ENCODE results near the gene IL6R.

The IL6R gene

DNA sequence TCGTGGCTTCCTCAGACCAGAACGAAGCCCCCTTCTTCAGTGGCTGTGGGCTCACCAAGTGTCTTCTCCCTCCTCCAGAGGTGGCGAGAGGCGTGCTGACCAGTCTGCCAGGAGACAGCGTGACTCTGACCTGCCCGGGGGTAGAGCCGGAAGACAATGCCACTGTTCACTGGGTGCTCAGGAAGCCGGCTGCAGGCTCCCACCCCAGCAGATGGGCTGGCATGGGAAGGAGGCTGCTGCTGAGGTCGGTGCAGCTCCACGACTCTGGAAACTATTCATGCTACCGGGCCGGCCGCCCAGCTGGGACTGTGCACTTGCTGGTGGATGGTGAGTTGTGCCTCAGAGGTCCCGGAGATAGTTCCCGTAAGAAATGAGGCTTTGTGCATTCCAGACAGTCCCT is 24.0 kb downstream of the IL6R start:
- Mint-ChIP-seq H3K4me1 (ENCODE audit: low read depth) (peaks cover 72% of the 10 kb centered on the region), H3K27me3 (no peaks in the 10 kb centered on the region), H3K4me3 (no peak overlapping the region), H3K27ac (peak overlapping the region; percentile 26), H3K36me3 (ENCODE audit: low read depth) (peaks cover 25% of the 10 kb centered on the region), H3K9me3 (no peaks in the 10 kb centered on the region)
- no peak for DNase-seq

GRCh38 chr1:154429841-154430611 is 24.9 kb downstream of the IL6R start:
- Mint-ChIP-seq H3K4me3 (no peak overlapping the region), H3K36me3 (ENCODE audit: low read depth) (peaks cover 34% of the 10 kb centered on the region), H3K9me3 (no peaks in the 10 kb centered on the region), H3K27me3 (no peaks in the 10 kb centered on the region), H3K4me1 (ENCODE audit: low read depth) (peaks cover 66% of the 10 kb centered on the region), H3K27ac (peak overlapping the region; percentile 74)
- no peak for DNase-seq

DNA sequence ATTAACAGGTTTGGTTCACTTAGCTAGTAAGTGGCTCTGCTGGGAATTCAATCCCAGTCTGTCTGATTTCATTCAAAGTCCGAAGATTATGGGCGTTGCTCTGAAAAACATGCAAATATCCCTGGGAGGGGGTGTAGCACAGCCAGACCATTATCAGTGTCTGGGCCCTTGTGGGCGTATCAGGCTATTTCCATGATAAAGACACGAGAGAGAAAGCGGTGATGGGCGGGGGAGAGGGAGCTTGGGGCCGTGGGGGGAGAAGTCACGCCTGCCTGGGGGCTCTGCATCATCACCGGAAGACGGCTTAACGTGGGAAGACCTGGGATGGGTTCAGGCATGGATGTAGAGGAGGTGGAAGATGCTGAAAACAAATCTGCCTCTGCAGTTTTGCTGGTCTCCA is 25.8 kb downstream of the IL6R start:
- Mint-ChIP-seq H3K4me1 (ENCODE audit: low read depth) (peaks cover 62% of the 10 kb centered on the region), H3K9me3 (no peaks in the 10 kb centered on the region), H3K27ac (peak overlapping the region; percentile 74), H3K36me3 (ENCODE audit: low read depth) (peaks cover 40% of the 10 kb centered on the region), H3K4me3 (no peak overlapping the region), H3K27me3 (no peaks in the 10 kb centered on the region)
- no peak for DNase-seq

DNA sequence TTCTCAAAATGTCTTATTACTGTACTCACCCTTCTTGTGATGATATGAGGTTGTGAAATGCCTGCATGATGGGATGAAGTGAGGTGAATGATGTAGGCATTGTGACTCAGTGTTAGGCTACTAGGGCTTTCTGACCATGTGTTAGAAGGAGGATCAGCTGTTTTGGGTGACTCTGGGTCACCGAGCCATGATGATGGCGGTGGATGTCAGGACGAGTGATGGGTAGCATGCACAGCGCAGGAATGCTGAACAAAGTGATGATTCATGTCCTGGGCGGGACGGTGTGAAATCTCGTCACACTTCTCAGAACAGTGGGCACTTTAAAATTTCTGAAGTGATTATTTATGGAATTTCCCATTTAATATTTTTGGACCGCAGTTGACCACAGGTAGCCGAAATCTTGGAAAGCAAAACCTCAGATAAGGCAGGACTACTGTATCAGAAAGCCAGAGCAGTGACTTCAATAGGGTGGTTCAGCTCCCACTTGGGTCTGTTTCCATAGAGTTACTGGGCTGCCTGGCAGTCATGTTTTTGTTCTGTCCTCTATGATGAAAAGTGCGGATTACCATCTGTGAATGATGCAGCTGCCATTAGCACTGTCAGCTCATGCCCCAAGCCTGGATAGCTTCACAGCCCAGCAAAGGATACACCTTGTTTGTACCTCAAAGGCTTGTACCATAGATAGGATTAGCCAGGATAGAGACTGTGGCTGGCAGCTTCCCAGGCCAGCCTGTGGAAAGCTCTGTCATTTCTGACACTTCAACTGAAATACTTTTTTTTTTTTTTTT is 26.6 kb downstream of the IL6R start:
- Mint-ChIP-seq H3K4me3 (peak overlapping the region; percentile 15), H3K4me1 (ENCODE audit: low read depth) (peaks cover 60% of the 10 kb centered on the region)

GRCh38 chr1:154433161-154433764 is 28.1 kb downstream of the IL6R start:
- Mint-ChIP-seq H3K4me1 (ENCODE audit: low read depth) (peaks cover 54% of the 10 kb centered on the region), H3K27ac (peak overlapping the region; percentile 91), H3K27me3 (no peaks in the 10 kb centered on the region), H3K36me3 (ENCODE audit: low read depth) (peaks cover 54% of the 10 kb centered on the region), H3K9me3 (no peaks in the 10 kb centered on the region), H3K4me3 (no peak overlapping the region)
- peak; percentile 54 for DNase-seq

More for the DNA sequence above, 26.6 kb downstream of the IL6R start:
- DNase-seq, result peak; percentile 74
- Mint-ChIP-seq H3K9me3 (no peaks in the 10 kb centered on the region), H3K27me3 (no peaks in the 10 kb centered on the region), H3K36me3 (ENCODE audit: low read depth) (peaks cover 46% of the 10 kb centered on the region), H3K27ac (peak overlapping the region; percentile 91)

GRCh38 chr1:154434346-154435085 is 29.4 kb downstream of the IL6R start:
- peak overlapping the region; percentile 66 for H3K27ac Mint-ChIP-seq
- no peak overlapping the region for H3K4me3 Mint-ChIP-seq
- no peak for DNase-seq
- H3K4me1 Mint-ChIP-seq (ENCODE audit: low read depth), result peaks cover 62% of the 10 kb centered on the region
- H3K27me3 Mint-ChIP-seq, result no peaks in the 10 kb centered on the region
- H3K36me3 Mint-ChIP-seq (ENCODE audit: low read depth), result peaks cover 55% of the 10 kb centered on the region
- H3K9me3 Mint-ChIP-seq, result no peaks in the 10 kb centered on the region

DNA sequence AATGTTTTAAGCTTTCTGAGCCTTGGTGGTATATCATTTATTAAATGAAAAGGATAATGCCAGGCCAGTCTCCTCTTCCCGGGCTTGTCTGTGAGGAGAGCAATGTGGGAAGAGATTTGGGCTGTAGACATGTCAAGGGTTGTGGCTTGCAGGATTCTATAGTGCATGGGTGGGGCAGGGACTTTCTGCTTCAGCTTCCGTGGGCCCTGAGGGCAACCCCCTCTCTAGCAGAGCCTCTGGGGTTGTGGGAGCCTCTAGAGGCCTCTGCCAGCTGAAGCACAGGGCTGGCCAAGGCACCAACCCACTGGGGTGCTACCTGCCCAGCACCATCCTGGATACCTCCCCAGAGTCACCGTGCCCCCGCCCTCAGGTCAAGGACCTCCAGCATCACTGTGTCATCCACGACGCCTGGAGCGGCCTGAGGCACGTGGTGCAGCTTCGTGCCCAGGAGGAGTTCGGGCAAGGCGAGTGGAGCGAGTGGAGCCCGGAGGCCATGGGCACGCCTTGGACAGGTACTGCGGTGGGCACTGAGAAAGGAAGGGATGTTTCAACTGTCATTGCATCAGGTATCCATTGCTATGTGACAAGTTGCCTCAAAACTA is 30.6 kb downstream of the IL6R start:
- no peaks in the 10 kb centered on the region for H3K27me3 Mint-ChIP-seq
- H3K27ac Mint-ChIP-seq, result peak overlapping the region; percentile 14
- H3K36me3 Mint-ChIP-seq (ENCODE audit: low read depth), result peaks cover 46% of the 10 kb centered on the region
- no peak for DNase-seq
- peaks cover 64% of the 10 kb centered on the region for H3K4me1 Mint-ChIP-seq (ENCODE audit: low read depth)
- no peak overlapping the region for H3K4me3 Mint-ChIP-seq
- H3K9me3 Mint-ChIP-seq, result no peaks in the 10 kb centered on the region

GRCh38 chr1:154436433-154436832 is 31.3 kb downstream of the IL6R start:
- peaks cover 43% of the 10 kb centered on the region for H3K36me3 Mint-ChIP-seq (ENCODE audit: low read depth)
- no peaks in the 10 kb centered on the region for H3K9me3 Mint-ChIP-seq
- no peak for DNase-seq
- H3K4me3 Mint-ChIP-seq, result no peak overlapping the region
- H3K27ac Mint-ChIP-seq, result no peak overlapping the region
- H3K4me1 Mint-ChIP-seq (ENCODE audit: low read depth), result peaks cover 65% of the 10 kb centered on the region
- no peaks in the 10 kb centered on the region for H3K27me3 Mint-ChIP-seq

- H3K4me3 Mint-ChIP-seq, result peak overlapping the region; percentile 69
- H3K36me3 Mint-ChIP-seq (ENCODE audit: low read depth), result peaks cover 45% of the 10 kb centered on the region
- H3K4me1 Mint-ChIP-seq (ENCODE audit: low read depth), result peaks cover 69% of the 10 kb centered on the region
- H3K9me3 Mint-ChIP-seq, result no peaks in the 10 kb centered on the region
- no peak for DNase-seq
- H3K27me3 Mint-ChIP-seq, result no peaks in the 10 kb centered on the region
- H3K27ac Mint-ChIP-seq, result peak overlapping the region; percentile 98
Measured at GRCh38 chr1:154440036-154440804, 35.1 kb downstream of the IL6R start.

DNA sequence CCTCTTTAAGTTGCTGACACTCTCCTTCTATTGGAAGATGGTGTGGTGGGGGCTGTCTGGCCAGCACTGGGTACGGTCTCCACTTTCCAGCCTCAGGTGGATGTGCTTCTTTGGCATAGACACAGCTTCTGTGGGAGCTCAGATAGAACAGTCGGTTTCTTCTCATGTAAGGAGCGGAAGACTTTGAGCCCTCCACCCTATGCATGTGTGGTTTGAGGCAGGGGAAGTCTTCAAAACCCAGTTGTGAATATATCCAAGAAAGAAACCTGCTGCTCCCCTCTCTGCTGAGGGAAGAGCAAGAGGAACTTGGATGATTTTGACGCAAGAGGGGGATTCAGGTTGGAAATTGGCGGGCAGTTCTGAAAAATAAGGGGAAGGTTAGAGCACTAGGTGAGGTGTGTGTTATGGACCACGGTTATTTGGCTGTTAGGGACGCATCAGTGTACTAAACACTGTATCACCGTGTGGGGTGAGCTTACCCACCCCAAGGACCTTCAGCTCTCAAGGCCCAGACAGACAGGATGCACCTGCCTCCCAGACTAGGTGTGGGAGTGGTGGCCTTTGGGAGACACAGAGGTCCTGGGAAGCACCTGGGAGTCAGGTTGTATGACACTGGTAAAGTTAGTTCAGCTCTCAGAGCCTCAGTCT is 36.2 kb downstream of the IL6R start:
- Mint-ChIP-seq H3K4me3 (no peak overlapping the region), H3K9me3 (no peaks in the 10 kb centered on the region), H3K36me3 (ENCODE audit: low read depth) (peaks cover 45% of the 10 kb centered on the region), H3K27me3 (no peaks in the 10 kb centered on the region), H3K27ac (peak overlapping the region; percentile 98), H3K4me1 (ENCODE audit: low read depth) (peaks cover 76% of the 10 kb centered on the region)
- DNase-seq, result no peak

DNA sequence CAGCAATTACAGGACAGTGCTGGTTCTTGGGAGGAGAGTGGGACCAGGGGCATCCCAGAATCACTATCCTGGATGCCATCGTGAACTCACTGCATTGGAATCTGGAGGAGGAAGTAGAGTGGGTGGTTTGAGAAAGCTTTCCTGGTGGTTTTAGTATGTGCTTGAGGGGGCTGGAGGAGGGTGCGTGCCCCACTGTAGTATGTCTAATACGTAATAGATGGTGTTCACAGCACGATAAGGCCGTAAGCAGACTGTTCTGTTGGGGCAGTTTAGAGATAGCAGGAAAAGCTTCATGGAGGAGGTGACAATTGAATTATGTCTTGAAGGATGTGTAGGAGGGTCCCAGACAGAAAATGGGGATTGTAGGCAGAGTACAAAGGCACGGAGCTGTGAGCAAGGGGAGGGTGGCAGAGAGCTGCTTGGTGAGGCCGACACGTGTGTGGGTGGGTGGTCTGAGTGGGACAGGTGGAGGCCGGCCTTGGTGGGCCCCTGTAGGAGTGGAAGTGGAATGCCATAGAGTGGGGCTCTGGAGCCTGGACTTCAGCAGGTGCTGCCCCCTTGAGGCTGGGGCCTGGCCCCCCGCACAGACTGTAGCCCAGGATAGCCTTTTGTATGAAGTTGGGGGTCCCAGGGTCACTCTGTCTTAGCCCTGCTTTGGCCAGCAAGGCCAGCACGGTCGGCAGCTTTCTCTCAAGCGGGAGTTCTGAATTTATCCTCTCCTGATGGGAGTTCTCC is 37.0 kb downstream of the IL6R start:
- DNase-seq, result no peak
- no peaks in the 10 kb centered on the region for H3K27me3 Mint-ChIP-seq
- H3K27ac Mint-ChIP-seq, result peak overlapping the region; percentile 98
- H3K4me3 Mint-ChIP-seq, result peak overlapping the region; percentile 9
- H3K9me3 Mint-ChIP-seq, result no peaks in the 10 kb centered on the region
- peaks cover 73% of the 10 kb centered on the region for H3K4me1 Mint-ChIP-seq (ENCODE audit: low read depth)
- peaks cover 43% of the 10 kb centered on the region for H3K36me3 Mint-ChIP-seq (ENCODE audit: low read depth)

DNA sequence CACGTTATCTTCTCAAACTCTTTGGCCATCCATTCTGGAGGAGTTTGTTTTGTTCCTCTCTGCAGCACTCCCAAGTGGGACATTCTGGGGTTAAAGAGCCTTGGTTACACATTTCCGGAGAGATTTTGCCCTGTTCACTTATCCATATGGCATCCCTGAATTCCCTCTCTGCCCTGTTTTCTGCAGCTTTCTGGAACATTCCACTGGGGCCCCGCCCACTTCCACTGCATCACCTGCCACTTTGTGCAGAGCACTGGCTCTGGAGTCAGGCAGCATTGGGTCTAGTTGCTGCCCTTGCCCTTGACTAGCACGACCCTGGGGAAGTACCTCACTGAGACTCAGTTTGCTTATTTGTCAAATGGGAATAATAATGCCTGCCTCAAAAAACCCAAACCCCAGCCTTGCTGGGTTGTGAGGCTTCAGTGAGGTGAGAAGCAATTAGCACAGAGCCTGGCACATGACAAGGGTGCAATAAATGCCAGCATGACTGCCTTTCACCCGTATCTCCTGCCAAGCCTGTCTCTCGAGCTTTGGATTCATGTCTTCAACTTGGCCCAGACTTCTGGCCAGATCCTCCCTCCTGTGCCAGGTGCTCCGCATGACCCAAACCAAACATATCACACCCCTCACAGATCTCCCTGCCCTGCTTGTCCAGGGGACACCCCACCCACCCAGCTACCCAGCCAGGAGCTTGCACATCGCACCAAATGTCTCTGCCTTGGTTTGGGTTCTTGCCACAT is 38.3 kb downstream of the IL6R start:
- Mint-ChIP-seq H3K27me3 (no peaks in the 10 kb centered on the region), H3K36me3 (ENCODE audit: low read depth) (peaks cover 41% of the 10 kb centered on the region), H3K4me1 (ENCODE audit: low read depth) (peaks cover 67% of the 10 kb centered on the region), H3K4me3 (no peak overlapping the region), H3K27ac (no peak overlapping the region), H3K9me3 (no peaks in the 10 kb centered on the region)
- no peak for DNase-seq
